Neural cell (in vitro differentiated cells): ENCODE measurements around the gene ANKRD55. TPM values are rescaled to one million over a fixed set of nuclear protein-coding genes. Genes with fewer than 3 reads are reported as not detected.

ENCODE experiments used
- H2AFZ ChIP-seq: fragments of 200-600, 300-800 bp; sonication (generic), shearing (Covaris generic); 2 replicates; pipeline ENCODE4 v1.6.0; 2014; ENCODE audit warnings: low read depth, mild to moderate bottlenecking, antibody characterized with exemption, low read length, moderate library complexity
- H3F3A ChIP-seq: fragments of 200-600 bp; shearing (Covaris generic); 2 replicates; pipeline ENCODE4 v1.6.1; 2016; ENCODE audit warnings: mild to moderate bottlenecking, moderate library complexity, mixed read lengths, antibody characterized with exemption, low read length; ENCODE audit not compliant: insufficient read depth, poor library complexity, severe bottlenecking
- H3K27ac ChIP-seq: fragments of 200-600, 300-800 bp; sonication (generic), shearing (Covaris generic); 2 replicates; pipeline ENCODE4 v1.5.1; 2014; ENCODE audit warnings: mild to moderate bottlenecking, low read length, moderate library complexity
- H3K27me3 ChIP-seq: fragments of 300-800, 200-600 bp; sonication (generic), shearing (Covaris generic); 2 replicates; pipeline ENCODE4 v1.6.0; 2014; ENCODE audit warnings: mild to moderate bottlenecking, low read depth, low read length, moderate library complexity; ENCODE audit not compliant: insufficient read depth
- H3K36me3 ChIP-seq: fragments of 300-800, 200-600 bp; sonication (generic), shearing (Covaris generic); 2 replicates; pipeline ENCODE4 v1.5.1; 2014; ENCODE audit warnings: mild to moderate bottlenecking, antibody characterized with exemption, low read length, moderate library complexity; ENCODE audit not compliant: insufficient read depth
- H3K4me2 ChIP-seq: fragments of 300-800, 200-600 bp; sonication (generic), shearing (Covaris generic); 2 replicates; pipeline ENCODE4 v1.6.0; 2014; ENCODE audit warnings: mild to moderate bottlenecking, low read length
- H3K4me3 ChIP-seq: fragments of 300-800, 200-600 bp; sonication (generic), shearing (Covaris generic); 2 replicates; pipeline ENCODE4 v1.5.1; 2014; ENCODE audit warnings: mild to moderate bottlenecking, low read length, moderate library complexity
- H3K79me2 ChIP-seq: fragments of 200-600 bp; shearing (Covaris generic); replicated peaks from 2 replicates; pipeline ENCODE4 v1.6.0; 2014; ENCODE audit warnings: mild to moderate bottlenecking, low read length, moderate library complexity; ENCODE audit not compliant: insufficient read depth
- H3K9ac ChIP-seq: fragments of 300-800, 200-600 bp; sonication (generic), shearing (Covaris generic); 2 replicates; pipeline ENCODE4 v1.6.1; 2016; ENCODE audit warnings: mild to moderate bottlenecking, low read length, mixed read lengths
- H3K9me2 ChIP-seq: fragments of 200-600 bp; shearing (Covaris generic); 2 replicates; pipeline ENCODE4 v1.6.1; 2016; ENCODE audit warnings: mild to moderate bottlenecking, low read length, mixed read lengths; ENCODE audit not compliant: insufficient read depth
- H3K9me3 ChIP-seq: fragments of 200-600, 300-800 bp; sonication (generic), shearing (Covaris generic); 2 replicates; pipeline ENCODE4 v1.6.1; 2016; ENCODE audit warnings: mild to moderate bottlenecking, mixed run types, low read length, moderate library complexity, mixed read lengths
- H4K20me1 ChIP-seq: fragments of 200-600 bp; shearing (Covaris generic); 2 replicates; pipeline ENCODE4 v1.6.1; 2016; ENCODE audit warnings: mild to moderate bottlenecking, mixed run types; ENCODE audit not compliant: insufficient read depth
- CTCF ChIP-seq: fragments of 450-650 bp; IDR thresholded peaks from 2 replicates; pipeline ENCODE4 v1.5.1; 2014; ENCODE audit warnings: antibody characterized with exemption, mild to moderate bottlenecking, moderate library complexity; ENCODE audit not compliant: poor library complexity, severe bottlenecking
- EP300 ChIP-seq: fragments of 450-650 bp; conservative IDR thresholded peaks from 2 replicates; pipeline ENCODE4 v1.6.1; 2014; ENCODE audit warnings: antibody characterized with exemption, mild to moderate bottlenecking, moderate library complexity; ENCODE audit not compliant: poor library complexity, severe bottlenecking
- EZH2 ChIP-seq: fragments of 200-600, 300-800 bp; shearing (Covaris generic), sonication (generic); IDR thresholded peaks from 2 replicates; pipeline ENCODE4 v1.6.1; 2014; ENCODE audit warnings: antibody characterized with exemption, low read length, borderline replicate concordance, mild to moderate bottlenecking; ENCODE audit not compliant: insufficient read depth, poor library complexity, severe bottlenecking
- MXI1 ChIP-seq: fragments of 450-650 bp; conservative IDR thresholded peaks from 2 replicates; pipeline ENCODE4 v1.6.1; 2014; ENCODE audit warnings: antibody characterized with exemption, mild to moderate bottlenecking; ENCODE audit not compliant: poor library complexity, severe bottlenecking
- POLR2AphosphoS5 ChIP-seq: IDR thresholded peaks from 2 replicates; pipeline ENCODE4 v1.6.1; 2012
- RAD21 ChIP-seq: fragments of 450-650 bp; conservative IDR thresholded peaks from 2 replicates; pipeline ENCODE4 v1.6.1; 2014; ENCODE audit warnings: antibody characterized with exemption, mild to moderate bottlenecking, moderate library complexity
- SMC3 ChIP-seq: fragments of 450-650 bp; conservative IDR thresholded peaks from 2 replicates; pipeline ENCODE4 v1.6.1; 2014; ENCODE audit warnings: antibody characterized with exemption, mild to moderate bottlenecking, moderate library complexity; ENCODE audit not compliant: poor library complexity
- TAF1 ChIP-seq: IDR thresholded peaks from 2 replicates; pipeline ENCODE4 v1.6.1; 2012; ENCODE audit warnings: low read depth
- polyA plus RNA-seq: library from polyadenylated mRNA; depleted of rRNA; stranded (reverse); fragments of >200 nt; gene quantifications from 2 replicates; pipeline ENCODE4 v1.2.3, GENCODE V29; 2014
- TF ChIP-seq, protein P1 (sequence below): IDR thresholded peaks from 2 replicates; pipeline ENCODE4 v1.6.1; 2012; ENCODE audit warnings: borderline replicate concordance

The ANKRD55 gene
- polyA plus RNA-seq, 1 donor from 2014 or later, result 49.8 TPM

DNA sequence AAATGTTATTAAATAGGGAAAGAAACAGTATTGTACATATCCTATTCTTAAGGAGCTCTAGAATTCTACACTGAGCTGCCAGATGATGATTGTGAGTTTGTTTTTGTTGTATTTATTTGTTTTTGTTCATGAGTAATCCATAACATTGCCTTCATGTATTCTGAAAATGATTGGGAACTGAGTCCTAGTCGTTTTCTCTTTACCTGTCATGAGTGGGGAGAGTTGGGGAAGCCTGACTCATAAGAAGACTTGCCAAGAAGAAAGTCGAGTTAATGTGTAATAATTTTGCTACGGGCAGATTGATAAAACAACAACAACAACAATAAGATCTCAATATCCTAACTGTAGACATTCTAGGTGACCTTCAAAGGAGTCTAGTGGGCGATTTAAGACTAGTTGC, 103.8 kb downstream of the ANKRD55 start:
- Histone ChIP-seq H4K20me1 (no peaks in the 10 kb centered on the region), H3K9me3 (no peaks in the 10 kb centered on the region), H3K9me2 (no peaks in the 10 kb centered on the region), H3K9ac (no peak overlapping the region), H2AFZ (no peak overlapping the region), H3K36me3 (no peaks in the 10 kb centered on the region), H3K27me3 (no peaks in the 10 kb centered on the region), H3K27ac (no peak overlapping the region), H3F3A (no peaks in the 10 kb centered on the region), H3K4me3 (no peak overlapping the region), H3K79me2 (no peaks in the 10 kb centered on the region), H3K4me2 (no peak overlapping the region)
- TF ChIP-seq, protein P1, sequence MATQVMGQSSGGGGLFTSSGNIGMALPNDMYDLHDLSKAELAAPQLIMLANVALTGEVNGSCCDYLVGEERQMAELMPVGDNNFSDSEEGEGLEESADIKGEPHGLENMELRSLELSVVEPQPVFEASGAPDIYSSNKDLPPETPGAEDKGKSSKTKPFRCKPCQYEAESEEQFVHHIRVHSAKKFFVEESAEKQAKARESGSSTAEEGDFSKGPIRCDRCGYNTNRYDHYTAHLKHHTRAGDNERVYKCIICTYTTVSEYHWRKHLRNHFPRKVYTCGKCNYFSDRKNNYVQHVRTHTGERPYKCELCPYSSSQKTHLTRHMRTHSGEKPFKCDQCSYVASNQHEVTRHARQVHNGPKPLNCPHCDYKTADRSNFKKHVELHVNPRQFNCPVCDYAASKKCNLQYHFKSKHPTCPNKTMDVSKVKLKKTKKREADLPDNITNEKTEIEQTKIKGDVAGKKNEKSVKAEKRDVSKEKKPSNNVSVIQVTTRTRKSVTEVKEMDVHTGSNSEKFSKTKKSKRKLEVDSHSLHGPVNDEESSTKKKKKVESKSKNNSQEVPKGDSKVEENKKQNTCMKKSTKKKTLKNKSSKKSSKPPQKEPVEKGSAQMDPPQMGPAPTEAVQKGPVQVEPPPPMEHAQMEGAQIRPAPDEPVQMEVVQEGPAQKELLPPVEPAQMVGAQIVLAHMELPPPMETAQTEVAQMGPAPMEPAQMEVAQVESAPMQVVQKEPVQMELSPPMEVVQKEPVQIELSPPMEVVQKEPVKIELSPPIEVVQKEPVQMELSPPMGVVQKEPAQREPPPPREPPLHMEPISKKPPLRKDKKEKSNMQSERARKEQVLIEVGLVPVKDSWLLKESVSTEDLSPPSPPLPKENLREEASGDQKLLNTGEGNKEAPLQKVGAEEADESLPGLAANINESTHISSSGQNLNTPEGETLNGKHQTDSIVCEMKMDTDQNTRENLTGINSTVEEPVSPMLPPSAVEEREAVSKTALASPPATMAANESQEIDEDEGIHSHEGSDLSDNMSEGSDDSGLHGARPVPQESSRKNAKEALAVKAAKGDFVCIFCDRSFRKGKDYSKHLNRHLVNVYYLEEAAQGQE, result no peak
- TF ChIP-seq EP300 (no peak), TAF1 (no peak), SMC3 (no peak), MXI1 (no peak), CTCF (no peak), EZH2 (no peak), POLR2AphosphoS5 (no peak), RAD21 (no peak)

DNA sequence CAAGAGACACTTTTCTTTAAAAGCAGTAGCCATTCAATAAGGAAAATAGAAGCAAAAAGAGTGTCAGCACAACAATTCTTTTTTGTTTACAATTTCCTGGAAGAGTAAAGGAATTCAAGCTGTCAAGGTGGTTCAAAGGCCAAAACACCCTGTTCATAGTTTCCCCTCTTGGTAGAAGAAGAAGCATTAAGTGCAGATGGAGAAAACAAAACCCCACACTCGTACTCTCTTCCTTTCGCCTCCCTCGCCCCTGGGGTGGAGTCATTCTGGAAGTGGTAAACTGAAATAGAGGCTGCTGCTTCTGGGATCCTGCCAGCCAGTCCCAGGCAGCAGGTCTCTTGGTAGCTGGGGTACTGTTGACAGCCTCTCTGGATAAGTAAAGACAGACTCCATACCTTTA, 105.0 kb downstream of the ANKRD55 start:
- H3K27ac ChIP-seq, result no peak overlapping the region
- H3K9me2 ChIP-seq, result no peaks in the 10 kb centered on the region
- H2AFZ ChIP-seq, result no peak overlapping the region
- H3K36me3 ChIP-seq, result no peaks in the 10 kb centered on the region
- TF ChIP-seq, protein P1, result no peak
- TF ChIP-seq POLR2AphosphoS5 (no peak), EZH2 (no peak), RAD21 (no peak), MXI1 (no peak), EP300 (no peak), CTCF (no peak), SMC3 (no peak), TAF1 (no peak)
- H3K4me2 ChIP-seq, result no peak overlapping the region
- no peaks in the 10 kb centered on the region for H4K20me1 ChIP-seq
- no peaks in the 10 kb centered on the region for H3K79me2 ChIP-seq
- no peaks in the 10 kb centered on the region for H3K9me3 ChIP-seq
- H3K27me3 ChIP-seq, result no peaks in the 10 kb centered on the region
- H3K4me3 ChIP-seq, result no peak overlapping the region
- no peak overlapping the region for H3K9ac ChIP-seq
- H3F3A ChIP-seq, result no peaks in the 10 kb centered on the region
